A375 (cell line): Measurements from ENCODE around the gene RGS14. TPM values are rescaled to one million over a fixed set of nuclear protein-coding genes. Genes with fewer than 3 reads are reported as not detected.

Experiments used
- total RNA-seq: library from RNA; depleted of rRNA; stranded (reverse); fragments of >200 nt; shearing (Covaris generic); gene quantifications from 2 replicates; pipeline ENCODE4 v1.2.3, GENCODE V29; 2014; rRNA removed

RGS14 gene, protein sequence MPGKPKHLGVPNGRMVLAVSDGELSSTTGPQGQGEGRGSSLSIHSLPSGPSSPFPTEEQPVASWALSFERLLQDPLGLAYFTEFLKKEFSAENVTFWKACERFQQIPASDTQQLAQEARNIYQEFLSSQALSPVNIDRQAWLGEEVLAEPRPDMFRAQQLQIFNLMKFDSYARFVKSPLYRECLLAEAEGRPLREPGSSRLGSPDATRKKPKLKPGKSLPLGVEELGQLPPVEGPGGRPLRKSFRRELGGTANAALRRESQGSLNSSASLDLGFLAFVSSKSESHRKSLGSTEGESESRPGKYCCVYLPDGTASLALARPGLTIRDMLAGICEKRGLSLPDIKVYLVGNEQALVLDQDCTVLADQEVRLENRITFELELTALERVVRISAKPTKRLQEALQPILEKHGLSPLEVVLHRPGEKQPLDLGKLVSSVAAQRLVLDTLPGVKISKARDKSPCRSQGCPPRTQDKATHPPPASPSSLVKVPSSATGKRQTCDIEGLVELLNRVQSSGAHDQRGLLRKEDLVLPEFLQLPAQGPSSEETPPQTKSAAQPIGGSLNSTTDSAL
- 9.8 and 14.0 TPM in 2 replicates for total RNA-seq

DNA sequence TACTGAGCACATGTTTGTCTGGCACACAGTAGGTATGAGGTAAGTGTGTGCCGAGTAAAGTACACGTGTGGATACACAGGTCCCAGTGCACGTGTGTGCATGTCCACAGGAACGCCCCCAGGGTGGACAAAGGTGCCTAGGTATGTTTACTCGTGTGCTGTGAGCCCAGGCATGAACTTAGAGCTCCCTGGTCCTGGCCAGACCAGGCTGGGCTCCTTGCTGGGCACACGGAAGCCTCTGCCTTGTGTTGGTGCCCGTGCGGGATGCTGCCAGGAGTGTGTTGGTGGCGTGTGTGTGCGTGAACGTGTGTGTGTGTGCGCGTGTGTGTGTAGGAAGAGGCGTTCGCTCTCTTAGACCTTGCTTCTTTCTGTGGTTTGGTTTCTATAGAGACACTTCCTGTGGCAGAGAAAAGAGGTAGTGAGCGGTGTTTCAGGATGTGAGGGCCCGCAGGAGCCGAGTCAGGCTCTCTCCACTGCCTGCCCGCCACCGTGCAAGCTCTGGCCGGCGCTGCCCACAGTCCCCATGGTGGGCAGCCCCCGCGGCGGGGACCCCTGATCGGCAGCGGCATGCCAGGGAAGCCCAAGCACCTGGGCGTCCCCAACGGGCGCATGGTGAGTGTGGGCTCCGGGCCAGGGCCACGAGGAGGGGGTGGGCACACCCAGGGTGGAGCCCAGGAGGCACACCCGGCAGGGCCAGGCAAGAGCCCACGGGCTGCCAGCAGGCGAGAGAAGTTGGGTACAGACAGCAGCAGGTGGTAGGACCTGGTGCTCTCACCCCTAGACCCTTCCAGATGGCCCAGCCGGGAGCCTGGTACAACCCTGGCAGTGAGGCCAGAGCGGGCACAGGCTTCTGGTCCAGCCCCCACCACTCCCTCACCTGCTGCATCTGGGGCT is at the start of gene RGS14:
RGS14 (plus strand) TSS at position 466 of the 893 bp plus-strand sequence; CDS start at position 567, 101 bp downstream.

DNA sequence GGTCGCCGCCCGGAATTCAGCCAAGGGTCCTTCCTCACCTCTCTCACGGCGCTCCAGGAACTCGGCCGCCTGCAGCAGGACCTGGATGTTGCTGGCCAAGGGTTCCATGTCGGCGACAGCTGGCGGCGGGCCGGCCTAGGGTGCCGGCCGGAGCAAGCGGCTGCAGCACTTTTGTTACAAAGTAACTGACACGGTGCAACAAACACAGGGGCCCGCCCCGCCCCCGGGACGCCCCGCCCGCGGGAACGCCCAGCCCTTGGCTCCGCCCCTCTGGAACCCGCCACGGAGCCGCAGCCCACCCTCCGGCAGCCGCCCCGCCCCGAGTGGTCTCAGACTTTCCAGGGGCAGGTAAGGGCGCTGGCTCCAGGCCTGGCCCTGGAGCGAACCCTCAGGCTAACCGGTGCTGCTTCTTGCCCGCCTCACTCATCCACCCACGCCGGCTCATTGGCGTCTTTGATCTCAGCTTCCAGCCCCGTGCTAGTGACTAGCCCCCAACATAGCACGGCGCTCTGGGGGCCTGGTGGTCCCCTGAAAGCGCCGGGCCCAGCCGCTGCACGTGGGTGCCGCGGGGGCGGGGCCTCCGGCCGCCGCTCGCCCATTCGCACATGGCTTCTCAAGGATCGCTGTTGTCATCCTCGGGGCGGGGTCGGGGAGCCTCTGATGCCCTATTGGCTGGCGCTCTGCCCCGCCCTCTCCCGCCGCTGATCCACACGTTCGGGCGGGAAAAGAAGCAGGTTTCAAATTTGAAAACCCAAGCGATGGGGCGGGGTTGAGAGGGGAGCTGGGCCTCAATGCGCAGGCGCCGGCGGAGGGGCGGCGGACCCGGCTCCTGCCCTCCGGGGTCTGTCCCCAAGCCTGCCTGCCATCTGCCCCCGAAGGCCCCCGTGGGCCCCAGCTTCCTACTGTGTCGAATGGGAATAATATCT is 45.7 kb upstream of the RGS14 start, which contains the start of gene MXD3:
MXD3 (minus strand) TSS at position 176 of the 926 bp plus-strand sequence; CDS start at position 108, 68 bp downstream.

DNA sequence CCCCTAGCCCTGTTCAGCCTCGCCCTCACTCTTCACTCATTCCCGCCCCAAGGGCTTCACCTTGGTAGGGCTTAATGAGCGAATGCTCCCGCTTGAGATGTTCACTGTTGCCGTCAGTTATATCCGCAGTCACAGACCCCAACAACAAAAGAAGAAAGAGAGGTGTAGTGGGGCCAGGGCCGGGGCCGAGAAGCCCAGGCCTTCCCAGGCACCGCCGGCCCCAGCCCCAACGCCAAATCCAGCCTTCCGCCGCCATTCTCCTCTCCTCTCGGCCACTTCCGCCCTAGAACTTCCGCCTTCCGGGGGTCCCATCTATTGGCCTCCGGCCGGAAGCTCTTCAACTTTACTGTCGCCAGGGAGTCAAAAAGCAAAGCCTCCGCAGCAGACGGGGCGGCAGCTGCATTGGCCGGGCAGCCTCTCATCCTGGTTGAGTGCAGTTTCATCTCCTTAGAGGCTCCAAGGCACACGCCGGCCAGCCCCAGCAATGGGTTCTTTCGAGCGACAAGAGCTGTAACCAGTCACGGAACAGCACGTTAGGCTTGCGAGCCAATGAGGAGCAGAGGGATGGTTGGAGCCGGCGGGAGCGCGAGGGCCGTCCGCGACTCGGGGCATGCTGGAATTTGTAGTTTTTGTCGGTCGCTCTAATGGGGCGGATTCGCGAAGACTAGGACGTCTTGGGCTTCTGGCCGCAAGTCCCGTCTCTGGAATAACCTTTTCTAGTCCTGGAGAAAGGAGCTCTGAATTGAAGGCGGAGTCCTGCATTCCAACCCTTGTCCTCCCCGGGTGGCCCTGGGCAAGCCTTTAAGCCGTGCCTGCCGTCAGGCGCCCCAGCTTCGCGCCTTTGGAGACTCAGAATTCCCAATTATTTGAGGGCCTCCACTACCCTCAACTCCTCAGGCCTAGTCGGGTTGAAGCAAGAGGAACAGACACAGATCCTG is 6.1 kb upstream of the RGS14 start, which contains the start of gene LMAN2:
LMAN2 (minus strand) TSS at position 277 of the 938 bp plus-strand sequence; CDS start at position 256, 21 bp downstream.

DNA sequence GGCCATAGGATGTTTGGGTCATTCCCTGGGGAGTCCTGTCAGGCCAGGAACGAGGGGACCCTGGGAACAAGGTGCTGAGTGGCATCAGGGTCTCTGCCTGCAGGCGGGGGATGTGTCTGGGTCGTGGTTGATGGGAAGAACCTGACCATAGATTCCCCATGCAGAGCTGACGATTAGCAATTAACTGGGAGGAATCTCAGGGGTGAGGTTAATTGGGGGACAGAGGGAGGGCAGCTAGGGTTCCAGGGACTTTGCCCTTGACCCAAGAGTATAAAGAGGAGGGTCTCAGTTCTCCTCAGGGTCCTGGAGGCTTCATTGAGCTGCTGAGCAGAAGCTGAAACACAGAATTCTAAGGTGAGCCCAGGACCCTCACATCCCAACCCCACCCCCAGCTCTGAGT is 26.4 kb downstream of the RGS14 start, which contains the start of gene SLC34A1:
SLC34A1 (plus strand) TSS at position 301 of the 400 bp plus-strand sequence. CDS start 1,308 bp downstream, outside the sequence.

DNA sequence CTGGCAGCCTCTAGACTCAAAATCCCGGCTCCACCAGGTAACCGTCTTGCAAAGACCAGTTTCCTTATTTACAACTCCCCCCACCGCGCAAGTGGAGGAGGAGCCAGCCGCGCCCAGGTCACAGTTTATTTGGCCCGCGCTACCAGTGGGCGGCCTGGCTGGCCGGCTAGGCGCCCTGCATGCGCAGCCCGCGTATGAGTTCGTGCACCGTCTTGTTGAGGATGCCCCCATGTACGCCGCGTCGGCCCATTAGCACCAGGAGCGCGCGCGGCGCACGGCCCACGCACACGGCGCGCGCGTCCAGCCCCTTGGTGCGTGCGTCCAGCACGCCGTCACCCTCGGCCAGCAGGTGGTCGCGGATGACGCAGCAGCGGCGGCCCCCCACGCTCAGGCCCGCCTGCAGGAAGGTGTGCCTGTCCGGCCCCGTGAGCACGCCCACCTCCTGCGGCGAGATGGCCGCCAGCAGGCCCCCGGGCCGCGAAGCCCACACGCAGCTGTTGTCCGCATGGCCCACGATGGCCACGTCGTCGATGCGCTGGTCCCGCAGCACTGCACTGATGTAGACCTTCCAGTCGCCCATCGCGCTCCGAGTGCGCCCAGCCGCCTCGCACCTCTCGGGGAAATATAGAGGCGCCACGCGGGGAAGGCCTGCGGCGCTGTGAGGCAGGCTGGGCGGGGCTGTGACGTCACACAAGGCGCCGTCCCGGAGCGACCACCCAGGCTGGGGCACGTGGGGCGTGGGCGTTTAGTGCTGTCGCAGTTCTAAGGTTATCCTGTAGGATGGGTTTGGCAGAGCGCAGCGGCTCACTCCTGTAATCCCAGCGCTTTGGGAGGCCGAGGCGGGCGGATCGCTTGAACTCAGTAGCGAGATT is 42.5 kb downstream of the RGS14 start, which contains the start of gene PFN3:
PFN3 (minus strand) TSS at position 665 of the 872 bp plus-strand sequence; CDS start at position 580, 85 bp downstream.

DNA sequence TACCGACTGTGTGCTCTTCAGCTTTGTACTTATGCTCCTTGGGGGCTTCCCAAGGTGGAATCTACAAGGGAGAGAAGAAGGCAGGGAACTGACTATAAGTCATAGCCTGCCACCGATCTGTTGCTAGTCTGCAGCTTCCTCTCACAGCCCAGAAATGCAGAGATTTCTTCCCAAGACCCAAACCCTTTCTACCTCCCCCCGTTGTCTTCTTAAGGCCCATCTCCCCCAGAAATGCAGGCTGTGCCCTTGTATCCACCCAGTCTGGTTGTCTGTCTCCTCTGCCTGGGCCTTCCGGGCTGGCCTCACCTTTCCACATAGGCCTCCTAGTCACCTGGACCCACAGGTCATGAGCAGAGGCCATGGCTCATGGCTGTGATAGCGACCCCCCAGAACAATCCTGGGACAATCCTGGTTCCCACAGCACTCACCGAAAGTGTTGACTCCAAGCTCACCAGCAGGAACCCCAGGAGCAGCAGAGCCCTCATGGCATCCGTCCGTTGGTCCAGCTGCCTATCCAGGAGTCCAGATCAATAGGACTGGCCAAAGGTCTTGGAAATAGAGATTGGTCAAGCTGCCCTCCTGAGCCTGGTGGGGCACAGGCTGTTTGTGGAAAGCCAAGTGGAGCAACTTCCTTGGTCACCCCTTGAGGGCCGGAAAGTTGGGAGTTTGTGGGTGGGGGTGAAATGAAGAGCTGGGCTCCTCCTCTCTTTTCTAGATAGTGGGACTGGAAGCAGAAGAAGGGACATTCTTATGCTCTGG is 51.5 kb downstream of the RGS14 start, which contains the start of gene F12:
F12 (minus strand) TSS at position 522 of the 759 bp plus-strand sequence; CDS start at position 485, 37 bp downstream.

Other genes starting within 250 kb of the RGS14 start
- 49.3 and 60.0 TPM in 2 replicates for gene NSD1, start 224.2 kb upstream of the RGS14 start, total RNA-seq
- 46.7 and 50.8 TPM in 2 replicates for gene RAB24, start 54.2 kb upstream of the RGS14 start, total RNA-seq
- 332 and 346 TPM in 2 replicates for gene PRELID1, start 54.1 kb upstream of the RGS14 start, total RNA-seq
- 38.9 and 51.6 TPM in 2 replicates for gene MXD3, start 46.0 kb upstream of the RGS14 start, total RNA-seq
- gene LMAN2, start 6.3 kb upstream of the RGS14 start, total RNA-seq, result 178 and 261 TPM in 2 replicates
- gene SLC34A1, start 26.5 kb downstream of the RGS14 start, total RNA-seq, result 0.34 and 0.61 TPM in 2 replicates
- not detected in 2 replicates for gene PFN3, start 42.7 kb downstream of the RGS14 start, total RNA-seq
- 5.4 and 5.5 TPM in 2 replicates for gene F12, start 51.6 kb downstream of the RGS14 start, total RNA-seq
- gene GRK6, start 68.8 kb downstream of the RGS14 start, total RNA-seq, result 38.4 and 42.5 TPM in 2 replicates
- 41.0 and 48.8 TPM in 2 replicates for gene PRR7, start 88.9 kb downstream of the RGS14 start, total RNA-seq
- gene DBN1, start 115.7 kb downstream of the RGS14 start, total RNA-seq, result 103 and 122 TPM in 2 replicates
- gene PDLIM7, start 139.7 kb downstream of the RGS14 start, total RNA-seq, result 162 and 184 TPM in 2 replicates
- 2.3 and 3.1 TPM in 2 replicates for gene DOK3, start 151.9 kb downstream of the RGS14 start, total RNA-seq
- gene DDX41, start 159.0 kb downstream of the RGS14 start, total RNA-seq, result 157 and 168 TPM in 2 replicates
- 24.2 and 29.3 TPM in 2 replicates for gene FAM193B, start 196.6 kb downstream of the RGS14 start, total RNA-seq
- gene TMED9, start 234.3 kb downstream of the RGS14 start, total RNA-seq, result 79.3 and 92.8 TPM in 2 replicates
- 22.1 and 28.6 TPM in 2 replicates for gene B4GALT7, start 242.2 kb downstream of the RGS14 start, total RNA-seq